OCI-LY3 (cell line): ENCODE data around the gene TANGO2.
A peak's percentile ranks its signal among the peaks of the same experiment; 100 is the strongest.

ENCODE experiments used
- H2AFZ ChIP-seq: fragments of 200-600, 300-600 bp; shearing (Covaris generic); 2 replicates; pipeline ENCODE4 v1.6.0; 2014; ENCODE audit warnings: antibody characterized with exemption, low read depth, low read length
- H3K27ac ChIP-seq: fragments of 200-600, 300-600 bp; sonication (generic); 2 replicates; pipeline ENCODE4 v1.5.1; 2014; ENCODE audit warnings: mild to moderate bottlenecking, low read length, moderate library complexity, mixed read lengths
- H3K27me3 ChIP-seq: fragments of 200-600, 300-600 bp; sonication (generic); 2 replicates; pipeline ENCODE4 v1.6.1; 2014; ENCODE audit warnings: low read depth, low read length, mixed read lengths
- H3K36me3 ChIP-seq: fragments of 200-600, 300-600 bp; sonication (generic); replicated peaks from 2 replicates; pipeline ENCODE3; 2014; ENCODE audit warnings: low read depth, low read length, mixed read lengths
- H3K4me1 ChIP-seq: fragments of 300-600, 200-600 bp; sonication (generic); 2 replicates; pipeline ENCODE4 v1.6.1; 2014; ENCODE audit warnings: low read length, mixed read lengths
- H3K4me2 ChIP-seq: fragments of 200-600, 300-600 bp; sonication (generic); 2 replicates; pipeline ENCODE4 v1.6.1; 2014; ENCODE audit warnings: low read length, mixed read lengths
- H3K4me3 ChIP-seq: fragments of 300-600, 200-600 bp; sonication (generic); 2 replicates; pipeline ENCODE4 v1.5.1; 2014; ENCODE audit warnings: antibody characterized with exemption, mild to moderate bottlenecking, low read length, moderate library complexity
- H3K79me2 ChIP-seq: fragments of 300-600, 200-600 bp; shearing (Covaris generic); 2 replicates; pipeline ENCODE4 v1.6.1; 2014; ENCODE audit warnings: mild to moderate bottlenecking, low read length, mixed read lengths
- H3K9ac ChIP-seq: fragments of 300-600, 200-600 bp; shearing (Covaris generic); 2 replicates; pipeline ENCODE4 v1.6.0; 2014; ENCODE audit warnings: mild to moderate bottlenecking, low read length, moderate library complexity
- H3K9me3 ChIP-seq: fragments of 200-600, 300-600 bp; shearing (Covaris generic); 2 replicates; pipeline ENCODE4 v1.6.1; 2014; ENCODE audit warnings: low read length, mixed read lengths; ENCODE audit not compliant: insufficient read depth
- H4K20me1 ChIP-seq: fragments of 200-600, 300-600 bp; sonication (generic); 2 replicates; pipeline ENCODE4 v1.6.1; 2016; ENCODE audit warnings: low read length, mixed read lengths; ENCODE audit not compliant: insufficient read depth
- CTCF ChIP-seq: fragments of 200-600, 300-600 bp; sonication (generic); IDR thresholded peaks from 2 replicates; pipeline ENCODE4 v1.5.1; 2014; ENCODE audit warnings: antibody characterized with exemption, low read length, low read depth
- EZH2phosphoT487 ChIP-seq: fragments of 200-600 bp; shearing (Covaris generic); IDR thresholded peaks from 2 replicates; pipeline ENCODE4 v1.6.1; 2018; ENCODE audit warnings: antibody characterized with exemption, mixed run types, low read depth

The TANGO2 gene

GRCh38 chr22:20116376-20116950 is 95.6 kb downstream of the TANGO2 start:
- Histone ChIP-seq H4K20me1 (peaks cover 18% of the 10 kb centered on the region), H3K4me1 (peaks cover 18% of the 10 kb centered on the region)

More at GRCh38 chr22:20116376-20116950, 95.6 kb downstream of the TANGO2 start:
- TF ChIP-seq EZH2phosphoT487 (no peak), CTCF (no peak)
- 0 out of 2 replicates have a peak overlapping the region, but pooled peaks have one; percentile 43 for H2AFZ ChIP-seq
- H3K27me3 ChIP-seq: no peaks in the 10 kb centered on the region
- peak overlapping the region; percentile 94 for H3K4me3 ChIP-seq
- H3K4me2 ChIP-seq: peak overlapping the region; percentile 98
- no peaks in the 10 kb centered on the region for H3K9me3 ChIP-seq
- H3K9ac ChIP-seq: peak overlapping the region; percentile 94
- peaks cover 75% of the 10 kb centered on the region for H3K79me2 ChIP-seq
- peak overlapping the region; percentile 68 for H3K27ac ChIP-seq
- H3K36me3 ChIP-seq: peaks cover 71% of the 10 kb centered on the region
